HCT116 (cell line): ENCODE measurements around the gene TIMM13.

Experiments used
- EGR1 ChIP-seq: IDR thresholded peaks from 2 replicates; pipeline ENCODE4 v1.6.1; 2012; ENCODE audit warnings: low read depth
- EZH2 ChIP-seq: fragments of 200-600 bp; sonication (generic); IDR thresholded peaks from 2 replicates; pipeline ENCODE4 v1.6.1; 2017; ENCODE audit warnings: antibody characterized with exemption, mixed run types
- POLR2AphosphoS5 ChIP-seq: IDR thresholded peaks from 2 replicates; pipeline ENCODE4 v1.6.1; 2011; ENCODE audit warnings: mild to moderate bottlenecking, low read depth, low read length, moderate library complexity

DNA sequence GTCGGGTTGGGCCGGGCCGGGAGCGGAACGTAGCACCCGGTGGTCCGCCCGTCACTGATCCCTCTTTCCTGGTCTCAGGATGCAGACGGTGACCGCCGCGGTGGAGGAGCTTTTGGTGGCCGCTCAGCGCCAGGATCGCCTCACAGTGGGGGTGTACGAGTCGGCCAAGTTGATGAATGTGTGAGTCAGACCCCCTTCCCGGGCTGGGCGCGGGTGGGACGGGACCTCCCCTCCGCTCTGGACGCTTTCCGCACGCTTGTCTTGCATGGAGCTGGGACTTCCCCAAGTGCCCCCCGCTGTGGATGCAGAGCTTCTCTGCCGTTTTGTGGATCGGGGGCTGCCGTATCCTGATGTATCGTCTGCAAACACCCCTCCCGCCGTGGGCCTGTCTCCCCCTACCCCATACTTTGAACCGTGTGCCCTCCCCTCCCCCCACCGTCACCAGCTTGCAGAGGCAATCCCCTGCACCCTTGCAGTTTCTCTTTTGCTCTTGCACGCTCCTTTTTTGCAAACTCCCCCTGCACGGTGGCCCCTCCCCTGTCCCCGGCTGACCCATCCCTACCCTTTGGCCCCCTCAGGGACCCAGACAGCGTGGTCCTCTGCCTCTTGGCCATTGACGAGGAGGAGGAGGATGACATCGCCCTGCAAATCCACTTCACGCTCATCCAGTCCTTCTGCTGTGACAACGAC lies 49.2 kb upstream of the TIMM13 start:
- TF ChIP-seq EGR1 (no peak), POLR2AphosphoS5 (no peak), EZH2 (no peak)
